ENCODE measurements around the gene MRGPRX2. TPM values are rescaled to one million over a fixed set of nuclear protein-coding genes. Genes with fewer than 3 reads are reported as not detected.
A peak's percentile ranks its signal among the peaks of the same experiment; 100 is the strongest.

MRGPRX2 gene
- total RNA-seq, 1 donor from 2014 or later: not detected

GRCh38 chr11:19088791-19089190 lies 28.3 kb upstream of the MRGPRX2 start:
- no peak overlapping the region for H3K4me3 ChIP-seq (ENCODE audit: low read depth, low read length)
- TF ChIP-seq CTCF (conservative IDR thresholded peaks at IDR 0.05; ENCODE audit: low read depth, low read length): no peak
- DNase-seq (ENCODE audit: low read depth): no peak

GRCh38 chr11:19087658-19088057 lies 27.1 kb upstream of the MRGPRX2 start:
- no peak for TF ChIP-seq CTCF (conservative IDR thresholded peaks at IDR 0.05; ENCODE audit: low read depth, low read length)
- no peak overlapping the region for H3K4me3 ChIP-seq (ENCODE audit: low read depth, low read length)
- DNase-seq (ENCODE audit: low read depth): no peak

- no peak for DNase-seq (ENCODE audit: low read depth)
- no peak overlapping the region for H3K4me3 ChIP-seq (ENCODE audit: low read depth, low read length)
- TF ChIP-seq CTCF (conservative IDR thresholded peaks at IDR 0.05; ENCODE audit: low read depth, low read length): no peak
Observed at GRCh38 chr11:19084661-19085315, 24.3 kb upstream of the MRGPRX2 start.

- no peak for DNase-seq (ENCODE audit: low read depth)
- H3K4me3 ChIP-seq (ENCODE audit: low read depth, low read length): no peak overlapping the region
- no peak for TF ChIP-seq CTCF (conservative IDR thresholded peaks at IDR 0.05; ENCODE audit: low read depth, low read length)
Observed at GRCh38 chr11:19083166-19083565, 22.6 kb upstream of the MRGPRX2 start.

GRCh38 chr11:19080579-19080993 lies 20.1 kb upstream of the MRGPRX2 start:
- H3K4me3 ChIP-seq (ENCODE audit: low read depth, low read length): no peak overlapping the region
- TF ChIP-seq CTCF (conservative IDR thresholded peaks at IDR 0.05; ENCODE audit: low read depth, low read length): no peak
- no peak for DNase-seq (ENCODE audit: low read depth)

- no peak for TF ChIP-seq CTCF (conservative IDR thresholded peaks at IDR 0.05; ENCODE audit: low read depth, low read length)
- DNase-seq (ENCODE audit: low read depth): peak; percentile 56
- H3K4me3 ChIP-seq (ENCODE audit: low read depth, low read length): no peak overlapping the region
Observed at GRCh38 chr11:19079643-19080440, 19.3 kb upstream of the MRGPRX2 start.
